Non-pigmented ciliary epithelial cell (primary cell): ENCODE results near the gene DPF3.

Experiments used
- DNase-seq: peaks from one replicate; pipeline ENCODE4 v3.0.0-alpha.2; 2010; ENCODE audit warnings: low read depth

Gene DPF3

DNA sequence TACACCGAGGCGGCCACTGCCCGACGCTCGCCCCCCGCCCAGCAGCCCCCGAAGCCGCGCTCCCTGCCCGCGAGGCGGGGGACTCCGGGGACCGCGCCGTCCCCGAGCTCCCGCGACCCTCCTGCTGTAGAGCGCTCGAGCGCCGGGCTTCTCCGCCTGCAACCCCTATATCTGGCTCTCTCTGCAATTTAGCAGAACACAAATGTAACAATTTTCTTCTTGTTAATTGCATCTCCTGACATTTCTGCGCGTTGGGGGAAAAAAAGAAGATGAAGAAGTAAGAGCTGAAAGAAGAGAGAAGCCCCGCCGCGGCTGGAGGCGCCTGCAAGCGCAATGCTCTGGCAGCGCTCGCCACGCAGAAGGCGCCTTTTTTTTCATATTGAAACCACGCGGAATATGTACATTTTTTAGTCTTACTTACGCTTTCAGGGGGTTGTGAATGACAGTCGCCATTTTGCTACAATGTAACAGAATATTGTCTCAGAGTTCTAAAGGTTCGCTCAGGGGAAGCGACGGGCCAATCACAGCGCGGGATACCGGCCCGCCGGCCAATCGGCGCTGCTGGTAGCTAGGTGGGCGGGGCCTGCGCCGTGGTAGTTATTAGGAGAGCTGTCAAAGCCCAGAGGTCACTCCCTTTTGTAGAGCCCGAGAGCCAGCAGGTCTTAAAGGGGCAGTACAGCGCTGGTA, at the start of gene DPF3:
Gene DPF3 (minus strand): TSS at position 466 of the 687 bp plus-strand sequence. CDS start 13 bp downstream, at position 453.
- peak; percentile 83 for DNase-seq

DNA sequence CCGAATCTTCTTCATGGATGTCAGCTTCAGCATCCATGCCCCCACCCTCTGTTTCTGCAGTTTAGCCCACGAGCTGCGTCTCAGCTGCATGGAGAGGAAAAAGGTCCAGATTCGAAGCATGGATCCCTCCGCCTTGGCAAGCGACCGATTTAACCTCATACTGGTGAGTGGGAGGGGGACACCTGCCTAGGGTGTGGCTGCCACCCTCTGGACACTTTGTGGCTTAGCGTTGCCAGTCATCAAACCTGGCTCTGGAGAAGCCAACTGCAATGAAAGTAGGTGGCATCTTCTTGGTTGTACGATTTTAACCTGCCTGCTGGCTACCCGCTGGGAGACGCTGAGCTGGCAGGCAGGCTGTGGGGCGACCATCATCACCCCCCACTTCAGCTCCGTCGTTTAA, 49.0 kb upstream of the DPF3 start:
- no peak for DNase-seq

DNA sequence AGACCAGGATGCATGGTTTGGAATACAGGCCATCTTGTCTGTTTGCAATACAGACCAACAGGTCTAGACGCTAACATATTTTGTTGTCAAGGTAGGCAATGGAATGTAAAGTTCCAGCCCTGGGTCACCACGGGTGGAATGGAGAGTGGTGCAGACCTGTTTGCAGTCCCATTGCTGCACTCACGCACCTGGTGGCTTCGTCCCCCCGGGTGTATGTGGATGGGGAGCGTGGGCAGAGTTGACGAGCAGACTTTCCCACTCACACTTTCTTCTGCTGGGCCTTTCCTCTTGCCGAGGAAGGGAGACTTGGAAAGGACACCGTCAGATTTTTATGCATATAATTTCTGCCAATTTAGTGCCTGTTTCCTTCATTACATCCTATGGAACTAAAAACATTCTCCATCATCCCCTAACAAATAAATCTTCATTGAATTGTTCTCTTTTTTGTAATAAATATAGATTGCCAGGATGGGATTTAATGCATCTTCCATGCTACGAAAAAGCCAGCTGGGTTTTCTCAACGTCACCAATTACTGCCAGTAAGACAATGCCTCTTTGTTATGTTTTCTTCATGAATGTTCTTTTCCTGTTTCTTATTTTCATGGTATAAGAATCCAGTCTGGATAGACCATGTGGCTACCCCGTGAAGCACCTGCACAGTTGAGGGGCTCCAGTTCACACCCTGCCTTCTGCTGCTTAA, 47.5 kb upstream of the DPF3 start:
- no peak for DNase-seq

DNA sequence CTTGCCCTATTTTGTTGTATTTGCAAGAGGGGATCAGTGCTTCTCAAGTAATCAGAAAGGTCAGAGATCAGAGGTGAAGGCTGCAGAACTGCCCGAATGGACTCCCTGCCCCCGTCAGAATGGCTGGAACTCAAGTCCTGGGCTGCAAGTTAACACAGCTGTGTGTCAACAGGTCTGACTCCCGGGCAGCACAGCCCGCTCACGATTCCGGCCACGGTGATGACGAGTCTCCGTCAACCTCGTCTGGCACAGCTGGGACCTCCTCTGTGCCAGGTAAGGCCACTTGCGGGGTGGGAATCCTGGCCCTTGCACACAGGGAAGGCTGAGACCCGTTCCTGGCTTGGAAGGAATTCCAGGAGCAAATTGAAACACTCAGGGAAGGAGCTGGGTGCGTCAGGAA, 45.7 kb upstream of the DPF3 start:
- no peak for DNase-seq

DNA sequence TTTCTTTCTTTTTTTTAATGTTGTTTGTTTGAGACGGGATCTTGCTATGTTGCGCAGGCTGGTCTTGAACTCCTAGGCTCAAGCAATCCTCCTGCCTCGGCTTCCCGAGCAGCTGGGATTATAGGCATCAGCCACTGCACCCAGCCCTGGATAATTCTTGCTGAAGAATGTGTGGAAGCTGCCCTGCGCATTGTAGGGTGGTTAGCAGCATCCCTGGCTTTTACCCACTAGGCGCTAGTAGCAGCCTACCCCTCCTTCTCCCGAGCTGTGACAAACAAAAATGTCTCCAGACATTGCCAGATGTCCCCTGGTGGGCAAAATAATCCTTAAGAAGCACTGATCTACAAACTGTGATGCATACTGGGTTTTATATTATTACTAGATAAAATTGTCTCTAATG, 39.0 kb upstream of the DPF3 start:
- no peak for DNase-seq

DNA sequence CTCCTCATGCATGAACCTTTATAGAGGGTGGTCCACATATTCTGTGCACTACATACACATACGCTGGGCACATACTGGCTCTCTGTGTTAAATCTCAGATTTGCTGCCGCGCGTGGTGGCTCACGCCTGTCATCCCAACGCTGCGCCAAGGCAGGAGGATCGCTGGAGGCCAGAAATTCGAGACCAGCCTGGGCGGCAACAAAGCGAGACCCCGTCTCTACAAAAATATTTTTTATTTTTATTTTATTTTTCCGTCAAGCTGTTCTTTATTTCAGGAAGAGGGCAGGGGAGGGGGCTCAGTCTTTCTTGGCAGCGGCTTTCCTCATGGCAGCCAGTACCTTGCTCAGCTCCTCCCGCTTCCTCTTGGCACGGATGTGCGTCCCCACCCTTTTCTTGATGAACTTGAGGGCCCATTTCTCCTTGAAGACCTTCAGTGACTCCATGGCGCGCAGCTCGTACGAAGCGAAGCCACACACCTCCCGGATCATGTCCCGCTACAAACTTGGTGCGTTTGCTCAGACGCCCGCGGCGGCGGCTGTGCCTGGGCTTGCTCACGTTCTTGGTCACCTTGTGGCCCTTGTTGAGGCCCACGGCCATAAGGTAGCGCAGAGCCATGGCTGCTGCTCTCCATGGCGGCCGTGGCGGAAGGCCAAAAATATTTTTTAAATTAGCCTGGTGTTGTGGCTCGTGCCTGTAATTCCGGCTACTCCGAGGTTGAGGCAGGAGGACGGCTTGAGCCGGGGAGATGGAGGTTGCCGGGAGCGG, 35.6 kb upstream of the DPF3 start:
- DNase-seq, result no peak

DNA sequence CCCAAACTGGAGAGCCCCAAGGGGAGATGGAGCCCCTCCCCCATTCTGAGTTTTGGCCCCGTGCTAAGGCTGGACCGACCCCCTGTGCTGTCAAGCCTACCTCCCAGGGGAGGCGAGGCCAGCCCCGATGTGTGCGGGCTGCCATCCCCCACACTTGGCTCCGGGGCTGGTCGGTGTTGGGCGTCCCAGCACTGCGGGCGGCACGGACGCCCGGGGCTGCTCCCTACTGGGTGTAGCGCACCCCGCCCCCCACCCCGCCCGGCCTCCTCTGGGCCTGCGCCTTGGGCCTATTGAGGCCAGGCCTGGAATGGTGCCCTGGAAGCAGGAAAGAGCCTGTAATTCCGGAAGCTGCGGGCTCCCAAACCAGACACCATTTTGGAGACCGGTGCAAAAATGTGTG, 35.0 kb upstream of the DPF3 start:
- no peak for DNase-seq

DNA sequence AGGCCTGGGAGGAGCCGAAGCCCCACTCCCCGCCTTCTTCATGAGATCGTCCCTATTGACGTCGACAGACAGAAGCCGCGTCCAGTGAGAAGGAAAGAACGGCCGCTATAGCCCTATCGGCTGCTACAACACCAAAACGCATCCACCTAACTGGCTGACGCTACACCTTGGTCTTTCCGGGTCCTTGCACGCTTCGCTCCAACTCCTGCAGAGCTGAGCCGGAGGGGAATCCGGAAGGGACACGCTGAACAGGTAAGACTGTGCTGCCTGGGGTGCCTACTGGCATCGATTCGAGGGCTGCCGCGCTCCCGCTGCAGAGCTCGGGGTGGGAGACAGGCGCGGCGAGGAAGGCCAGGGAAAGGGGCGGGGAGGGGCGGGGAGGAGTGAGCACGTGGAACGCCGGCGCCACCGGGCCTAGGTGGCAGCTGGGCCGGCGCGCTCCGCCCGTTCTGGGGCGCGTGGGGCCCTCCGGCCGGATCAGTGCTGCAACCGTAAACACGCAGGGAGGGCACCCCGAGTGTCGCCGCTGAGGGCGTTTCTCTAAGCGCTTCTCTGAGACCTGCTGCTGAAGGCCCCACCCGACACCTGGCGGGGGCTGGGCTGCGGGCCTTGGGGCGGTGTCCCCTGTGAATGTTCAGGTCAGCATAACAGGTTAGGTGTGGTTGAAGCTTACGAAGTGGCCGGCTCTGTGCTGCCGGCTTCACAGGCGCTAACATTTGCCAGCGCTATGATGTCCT, 32.6 kb upstream of the DPF3 start, which contains the start of gene DCAF4:
Gene DCAF4 (plus strand): TSS at position 173 of the 737 bp plus-strand sequence. CDS start 11,515 bp downstream, outside the sequence.
- DNase-seq, result peak; percentile 92

DNA sequence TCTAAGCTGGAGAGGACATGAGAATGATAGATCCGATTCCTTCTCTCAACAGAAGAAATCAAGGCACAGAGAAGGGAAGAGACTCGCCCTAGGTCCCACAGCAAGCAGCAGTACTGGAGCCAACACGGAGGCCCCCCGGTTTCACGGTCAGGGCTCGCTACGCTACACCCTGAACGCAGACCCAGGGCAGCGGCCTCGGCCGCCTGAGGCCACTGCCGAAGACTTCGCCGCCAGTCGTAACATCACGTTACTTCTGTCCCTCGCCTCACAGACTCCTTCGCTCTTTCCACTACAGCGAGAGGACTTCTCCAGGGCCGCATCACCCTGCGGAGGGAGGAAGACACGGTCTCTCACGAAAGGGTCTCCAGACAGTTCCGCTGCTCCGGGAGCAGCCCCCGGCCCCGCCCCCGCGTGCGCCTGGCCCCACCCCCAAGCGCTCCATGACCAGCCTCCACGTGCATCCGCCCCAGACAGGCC, 32.0 kb upstream of the DPF3 start:
- no peak for DNase-seq

DNA sequence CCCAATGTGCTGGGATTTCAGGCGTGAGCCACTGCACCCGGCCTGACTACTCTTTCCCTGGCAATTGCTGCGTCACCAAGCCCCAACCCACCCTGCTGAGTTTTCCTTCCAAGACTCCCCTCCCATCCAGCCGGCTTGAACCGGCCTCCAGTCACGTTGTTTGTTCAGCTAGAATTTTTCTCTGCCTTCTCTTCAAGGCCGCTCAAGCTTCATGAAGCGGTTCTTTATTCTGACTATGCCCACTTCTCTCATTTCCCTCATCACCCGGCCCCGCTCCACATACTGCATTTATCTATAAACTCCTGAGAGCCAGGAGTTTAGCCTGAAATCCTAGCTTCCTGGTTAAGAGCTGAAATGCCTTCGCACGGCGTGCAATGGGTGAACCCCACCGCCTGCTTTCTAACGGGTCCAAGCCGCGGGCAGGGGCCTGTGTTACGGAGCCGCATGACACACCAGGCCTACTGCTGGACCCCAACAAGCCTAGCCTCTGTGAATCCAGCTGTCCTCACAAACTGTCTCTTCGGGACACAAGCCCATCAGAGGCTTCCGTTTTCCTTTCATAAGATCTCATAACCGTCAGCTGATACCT, 31.4 kb upstream of the DPF3 start:
- DNase-seq, result no peak

DNA sequence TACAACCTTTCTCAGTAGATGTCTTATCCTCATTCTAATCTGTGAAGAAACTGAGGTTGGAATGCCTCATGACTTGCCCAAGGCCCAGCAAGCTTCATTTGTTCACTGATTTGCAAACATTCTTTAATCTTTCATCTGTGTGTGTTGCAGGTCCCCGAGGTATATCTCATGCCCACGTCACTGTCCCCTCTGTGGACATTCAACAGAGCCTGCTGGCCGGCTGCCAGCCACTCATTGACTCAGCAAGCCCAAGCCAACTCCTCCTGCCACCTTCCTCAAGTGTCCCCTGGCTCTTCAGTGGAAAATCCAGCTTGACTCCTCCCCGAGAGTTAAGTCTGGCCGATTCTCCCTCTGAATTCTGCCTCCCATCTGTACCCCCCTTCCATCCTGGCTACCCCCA, 30.4 kb upstream of the DPF3 start:
- no peak for DNase-seq

DNA sequence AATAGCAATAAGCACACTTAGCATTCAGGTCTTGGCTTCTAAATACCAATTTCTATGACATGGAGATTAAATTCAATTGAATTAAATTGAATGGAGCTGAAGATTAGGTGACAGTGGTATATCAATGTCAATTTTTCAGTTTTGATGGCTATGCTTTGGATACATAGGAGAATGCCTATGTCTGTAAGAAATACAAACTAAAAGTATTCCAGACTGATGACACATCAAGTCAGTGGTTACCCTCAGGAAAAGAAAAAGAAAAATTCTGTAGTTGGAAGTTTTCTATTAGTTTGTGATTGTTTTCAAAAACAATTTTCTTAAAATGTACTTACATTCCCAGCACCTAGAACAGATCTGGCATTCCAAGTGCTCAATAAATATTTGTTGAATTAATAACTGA, 27.5 kb upstream of the DPF3 start:
- no peak for DNase-seq

DNA sequence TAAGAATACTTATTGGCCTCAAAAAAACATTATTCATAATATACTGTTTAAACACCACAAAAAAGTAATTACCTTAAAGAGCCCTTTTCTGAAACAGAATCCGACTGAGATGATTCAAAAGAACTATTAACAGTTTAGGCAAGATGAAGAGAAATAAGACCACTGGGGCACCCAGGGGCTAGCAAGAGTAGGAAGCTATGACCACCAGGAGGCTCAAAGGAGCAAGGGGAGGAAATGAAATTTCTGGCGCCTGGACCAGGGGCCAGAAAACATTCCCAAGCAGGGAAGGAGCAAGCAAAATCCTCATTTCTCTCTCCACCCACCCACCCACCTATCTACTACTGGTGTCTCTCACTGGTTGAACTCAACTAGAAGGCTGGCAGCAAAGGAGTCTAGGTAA, 26.1 kb upstream of the DPF3 start:
- no peak for DNase-seq

DNA sequence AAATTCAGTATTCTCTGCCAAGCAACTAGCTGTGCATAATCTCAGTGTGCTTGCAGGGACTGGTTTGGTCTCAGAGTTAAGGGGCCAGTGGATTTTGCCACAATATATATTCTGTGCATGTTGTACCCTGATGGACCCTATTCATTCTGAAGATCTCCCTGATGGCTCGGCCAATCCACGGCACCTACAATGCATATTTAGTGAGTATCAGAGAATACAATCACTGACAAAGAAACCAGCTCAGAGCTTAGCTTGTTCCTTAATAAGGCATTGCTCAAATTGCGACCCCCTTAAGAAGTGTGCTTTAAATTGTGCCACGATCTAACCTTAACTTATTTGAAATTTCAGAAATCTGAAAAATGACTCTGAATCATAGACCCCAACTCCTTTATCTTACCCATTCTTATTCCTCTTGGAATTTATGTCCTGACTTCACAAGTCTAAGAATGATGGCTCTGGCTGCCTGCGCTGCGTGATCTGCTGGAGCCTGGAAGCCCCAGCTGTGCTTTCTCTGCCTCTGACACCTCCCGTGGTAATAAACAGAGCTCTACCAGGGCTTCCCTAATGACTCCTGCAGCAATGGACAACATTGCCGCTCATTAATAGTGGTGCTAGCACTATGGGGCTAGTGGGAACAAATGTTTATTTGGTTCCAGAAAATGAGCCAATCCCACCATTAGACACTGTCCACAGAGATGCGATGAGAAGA, 23.3 kb upstream of the DPF3 start:
- DNase-seq, result no peak

DNA sequence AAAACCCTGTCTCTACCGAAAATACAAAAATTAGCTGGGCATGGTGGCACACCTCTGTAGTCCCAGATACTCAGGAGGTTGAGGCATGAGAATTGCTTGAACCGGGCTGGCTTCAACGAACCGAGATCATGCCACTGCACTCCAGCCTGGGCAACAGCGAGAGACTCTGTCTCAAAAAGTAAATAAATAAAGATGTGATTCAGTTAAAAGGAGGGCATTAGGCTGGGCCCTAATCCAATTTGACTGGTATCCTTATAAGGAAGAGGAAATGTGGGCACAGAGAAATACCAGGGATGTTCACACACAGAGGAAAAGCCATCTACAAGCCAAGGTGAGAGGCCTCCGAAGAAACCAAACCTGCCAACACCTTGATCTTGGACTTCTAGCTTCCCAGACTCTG, 22.3 kb upstream of the DPF3 start:
- DNase-seq, result no peak

DNA sequence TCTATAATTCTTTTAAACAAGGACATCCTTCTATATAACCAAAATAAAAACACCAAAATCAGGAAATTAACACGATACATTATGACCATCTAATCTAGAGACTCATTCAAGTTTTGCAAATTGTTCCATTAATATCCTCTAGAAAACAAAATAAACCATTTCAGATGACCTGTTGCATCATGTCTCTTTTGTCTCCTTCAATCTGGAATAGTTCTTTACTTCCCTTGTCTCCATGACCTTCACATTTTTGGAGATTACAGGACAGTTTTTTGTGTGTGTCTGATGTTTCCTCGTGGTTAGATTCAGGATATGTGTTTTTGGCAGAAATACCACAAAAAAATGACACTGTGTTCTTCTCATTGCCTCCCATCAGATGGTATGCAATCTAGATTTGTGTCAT, 19.9 kb upstream of the DPF3 start:
- DNase-seq, result no peak

DNA sequence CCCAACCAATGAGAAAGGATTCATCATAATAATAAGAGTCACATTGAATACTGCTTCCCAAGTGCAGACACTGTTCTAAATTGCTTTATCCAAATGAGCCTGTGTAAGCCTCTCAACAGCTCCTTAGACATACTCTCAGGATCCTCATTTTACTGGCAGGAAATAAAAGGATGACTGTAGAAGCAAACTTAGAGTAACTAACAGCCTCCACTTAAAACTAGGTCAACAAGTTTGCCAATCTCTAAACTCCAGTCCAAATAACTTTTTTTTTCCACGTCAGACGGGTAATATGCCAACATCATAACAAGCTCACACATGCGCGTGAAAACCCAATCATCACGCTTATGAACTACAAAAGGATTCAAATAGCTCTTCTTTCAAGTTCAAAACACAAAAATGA, 15.3 kb upstream of the DPF3 start:
- no peak for DNase-seq

DNA sequence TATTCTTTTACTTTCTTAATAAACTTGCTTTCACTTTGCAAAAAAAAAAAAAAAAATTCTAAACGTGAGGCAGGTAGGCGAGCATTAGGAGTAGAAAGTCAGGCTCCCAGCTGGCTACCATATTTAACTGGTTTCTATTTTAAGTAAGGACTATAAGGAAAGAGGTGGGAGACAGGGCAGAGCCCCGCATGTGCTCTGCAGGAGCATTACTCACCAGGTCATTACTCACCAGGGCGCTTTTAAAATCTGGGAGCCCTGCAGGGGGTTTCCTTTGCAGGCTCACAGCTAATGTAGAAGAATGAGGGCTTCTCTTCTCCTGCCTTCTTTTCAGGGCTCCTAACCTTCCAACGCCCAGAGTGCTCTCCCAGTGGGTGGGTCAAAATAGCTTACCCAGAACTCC, 14.0 kb upstream of the DPF3 start:
- no peak for DNase-seq

DNA sequence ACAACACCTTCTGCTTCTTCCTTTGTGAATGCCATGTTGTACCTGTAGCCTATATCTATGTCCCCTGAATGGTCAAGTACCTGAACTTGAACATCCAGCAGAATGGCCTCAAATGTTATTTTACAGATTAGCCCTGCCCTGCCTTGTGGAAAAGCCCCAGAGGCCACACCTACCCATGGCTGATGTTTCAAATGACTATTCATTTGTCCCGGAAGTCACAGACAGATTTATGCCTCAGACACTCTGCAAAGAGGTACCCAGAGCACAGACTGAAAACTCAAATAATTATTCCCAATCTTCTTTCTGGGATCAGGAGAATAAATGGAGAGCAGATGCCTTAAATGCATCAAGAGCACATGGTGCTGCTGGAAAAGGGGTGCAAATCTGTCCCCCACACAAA, 13.0 kb upstream of the DPF3 start:
- no peak for DNase-seq

DNA sequence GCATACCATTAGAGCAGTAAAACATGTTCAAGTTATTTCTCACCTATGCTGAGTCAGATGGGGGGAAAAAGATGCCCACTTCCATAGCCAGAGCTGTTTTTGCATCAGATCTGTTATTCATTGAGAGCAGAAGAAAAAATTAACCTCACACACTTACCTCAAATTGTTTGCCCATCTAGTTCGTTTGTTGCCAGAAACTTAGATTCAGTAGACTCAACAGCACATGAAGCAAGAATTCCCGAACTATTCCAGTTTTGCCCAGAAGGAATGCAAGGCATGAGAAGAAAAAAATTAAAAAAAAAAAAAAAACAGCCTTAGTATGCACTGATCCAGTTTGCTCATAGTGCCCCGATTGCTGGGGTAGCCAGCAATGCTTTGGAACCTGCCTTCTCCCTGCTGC, 12.4 kb upstream of the DPF3 start:
- DNase-seq, result peak; percentile 52
